Uterus (tissue), 2 donors: ENCODE measurements around the gene SLC22A1.

Experiments used
- POLR2A ChIP-seq, 2 donors: fragments of 450-650 bp; IDR thresholded peaks; one replicate each; pipeline ENCODE4 v1.6.1; 2016; ENCODE audit warnings: antibody characterized with exemption in 2 of 2, mild to moderate bottlenecking in 1 of 2, moderate library complexity in 1 of 2
- TF ChIP-seq, protein P1 (sequence below), 4 experiments: fragments of 200-600 bp in 2 of 4; fragments of 450-650 bp in 2 of 4; sonication (generic) in 2 of 4; IDR thresholded peaks; one replicate each; pipeline ENCODE4 v1.5.1; 2016 to 2019; ENCODE audit warnings: antibody characterized with exemption in 4 of 4, mild to moderate bottlenecking in 2 of 4, moderate library complexity in 1 of 4

DNA sequence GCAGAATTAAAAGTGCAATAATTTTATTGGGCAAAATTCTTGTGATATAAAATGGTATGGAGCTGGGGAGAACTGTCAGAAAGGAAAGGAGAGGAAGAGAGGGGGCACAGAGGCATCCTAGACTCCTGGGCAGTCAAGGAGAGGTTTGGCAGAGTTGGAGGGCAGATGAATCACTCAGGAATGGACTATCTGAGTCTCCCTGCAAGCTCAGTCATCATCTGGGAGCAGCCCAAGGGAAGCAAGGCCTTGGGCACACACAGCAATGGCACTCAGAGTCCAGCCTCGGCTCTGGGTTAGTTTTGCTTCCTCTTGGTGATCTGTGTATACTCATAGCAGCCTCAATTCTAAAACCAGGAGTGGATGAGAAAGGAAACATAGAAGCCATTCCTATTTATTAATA is 67.2 kb downstream of the SLC22A1 start:
- TF ChIP-seq, protein P1, sequence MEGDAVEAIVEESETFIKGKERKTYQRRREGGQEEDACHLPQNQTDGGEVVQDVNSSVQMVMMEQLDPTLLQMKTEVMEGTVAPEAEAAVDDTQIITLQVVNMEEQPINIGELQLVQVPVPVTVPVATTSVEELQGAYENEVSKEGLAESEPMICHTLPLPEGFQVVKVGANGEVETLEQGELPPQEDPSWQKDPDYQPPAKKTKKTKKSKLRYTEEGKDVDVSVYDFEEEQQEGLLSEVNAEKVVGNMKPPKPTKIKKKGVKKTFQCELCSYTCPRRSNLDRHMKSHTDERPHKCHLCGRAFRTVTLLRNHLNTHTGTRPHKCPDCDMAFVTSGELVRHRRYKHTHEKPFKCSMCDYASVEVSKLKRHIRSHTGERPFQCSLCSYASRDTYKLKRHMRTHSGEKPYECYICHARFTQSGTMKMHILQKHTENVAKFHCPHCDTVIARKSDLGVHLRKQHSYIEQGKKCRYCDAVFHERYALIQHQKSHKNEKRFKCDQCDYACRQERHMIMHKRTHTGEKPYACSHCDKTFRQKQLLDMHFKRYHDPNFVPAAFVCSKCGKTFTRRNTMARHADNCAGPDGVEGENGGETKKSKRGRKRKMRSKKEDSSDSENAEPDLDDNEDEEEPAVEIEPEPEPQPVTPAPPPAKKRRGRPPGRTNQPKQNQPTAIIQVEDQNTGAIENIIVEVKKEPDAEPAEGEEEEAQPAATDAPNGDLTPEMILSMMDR (IDR thresholded peaks at IDR 0.05), result no peak
- TF ChIP-seq POLR2A (IDR thresholded peaks at IDR 0.05), result no peak
